Vagina (tissue), 2 donors: ENCODE measurements around the gene WDR87.

Experiments
- POLR2A ChIP-seq, 2 donors: fragments of 450-650 bp; IDR thresholded peaks; one replicate each; pipeline ENCODE4 v1.6.1; 2017; ENCODE audit warnings: antibody characterized with exemption in 2 of 2, mild to moderate bottlenecking in 2 of 2, moderate library complexity in 2 of 2
- POLR2AphosphoS5 ChIP-seq, 2 donors: sonication (generic); formaldehyde crosslinking; IDR thresholded peaks; one replicate each; pipeline ENCODE4 v1.9.0; 2017; ENCODE audit warnings: antibody characterized with exemption in 2 of 2, mild to moderate bottlenecking in 2 of 2, low read depth in 1 of 2; ENCODE audit not compliant: insufficient read depth in 1 of 2
- TF ChIP-seq, protein P1 (sequence below), 3 experiments: fragments of 450-650 bp in 2 of 3; fragments of 200-600 bp in 1 of 3; sonication (generic) in 1 of 3; IDR thresholded peaks; one replicate each; pipeline ENCODE4 v1.5.1; 2017 to 2019; ENCODE audit warnings: antibody characterized with exemption in 3 of 3, mild to moderate bottlenecking in 2 of 3, moderate library complexity in 2 of 3

DNA sequence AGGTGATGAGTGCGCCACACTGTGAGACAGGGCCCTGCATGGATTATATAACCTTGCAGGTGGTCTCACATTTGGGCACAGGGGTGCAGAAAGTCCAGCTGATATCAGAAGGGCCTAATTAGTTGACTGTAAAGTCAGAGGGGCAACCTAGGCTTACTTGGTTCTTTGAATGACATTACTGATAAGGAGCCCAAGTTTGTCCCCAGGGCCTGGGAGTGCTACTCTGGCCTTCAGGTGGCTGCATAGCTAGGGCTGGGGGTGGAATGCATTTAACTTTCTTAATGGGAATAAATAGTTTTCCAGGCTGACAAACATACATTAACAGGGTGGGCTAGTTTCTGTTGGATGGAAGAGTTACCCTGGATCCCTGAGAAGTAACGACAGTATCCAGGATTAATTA lies 3.3 kb downstream of the WDR87 start:
- TF ChIP-seq, protein P1, sequence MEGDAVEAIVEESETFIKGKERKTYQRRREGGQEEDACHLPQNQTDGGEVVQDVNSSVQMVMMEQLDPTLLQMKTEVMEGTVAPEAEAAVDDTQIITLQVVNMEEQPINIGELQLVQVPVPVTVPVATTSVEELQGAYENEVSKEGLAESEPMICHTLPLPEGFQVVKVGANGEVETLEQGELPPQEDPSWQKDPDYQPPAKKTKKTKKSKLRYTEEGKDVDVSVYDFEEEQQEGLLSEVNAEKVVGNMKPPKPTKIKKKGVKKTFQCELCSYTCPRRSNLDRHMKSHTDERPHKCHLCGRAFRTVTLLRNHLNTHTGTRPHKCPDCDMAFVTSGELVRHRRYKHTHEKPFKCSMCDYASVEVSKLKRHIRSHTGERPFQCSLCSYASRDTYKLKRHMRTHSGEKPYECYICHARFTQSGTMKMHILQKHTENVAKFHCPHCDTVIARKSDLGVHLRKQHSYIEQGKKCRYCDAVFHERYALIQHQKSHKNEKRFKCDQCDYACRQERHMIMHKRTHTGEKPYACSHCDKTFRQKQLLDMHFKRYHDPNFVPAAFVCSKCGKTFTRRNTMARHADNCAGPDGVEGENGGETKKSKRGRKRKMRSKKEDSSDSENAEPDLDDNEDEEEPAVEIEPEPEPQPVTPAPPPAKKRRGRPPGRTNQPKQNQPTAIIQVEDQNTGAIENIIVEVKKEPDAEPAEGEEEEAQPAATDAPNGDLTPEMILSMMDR (IDR thresholded peaks at IDR 0.05): no peak
- TF ChIP-seq POLR2AphosphoS5 (IDR thresholded peaks at IDR 0.05; ENCODE audit: insufficient read depth in 1 of 2, low read depth in 1 of 2): no peak
- no peak for TF ChIP-seq POLR2A (IDR thresholded peaks at IDR 0.05)
